GM23338 (cell line): ENCODE measurements around the gene FGFR2. TPM values are rescaled to one million over a fixed set of nuclear protein-coding genes. Genes with fewer than 3 reads are reported as not detected.

Experiments used
- ATAC-seq: fragments of 200-7000 bp; cut with Tn5 transposase; 3 replicates; pipeline ENCODE4 v1.9.1; 2020
- DNase-seq: peaks from one replicate; pipeline ENCODE4 v3.0.0-alpha.2; 2015; ENCODE audit warnings: low spot score
- H2AFZ ChIP-seq: fragments of 200-600 bp; sonication (generic); 2 replicates; pipeline ENCODE4 v1.8.0; 2016; ENCODE audit warnings: antibody characterized with exemption, mild to moderate bottlenecking, moderate library complexity
- H3F3A ChIP-seq: fragments of 200-600 bp; sonication (generic); replicated peaks from 2 replicates; pipeline ENCODE4 v1.8.0; 2017; ENCODE audit warnings: antibody characterized with exemption, mixed run types, low read depth
- H3K27ac ChIP-seq: fragments of 200-600 bp; sonication (generic); 2 replicates; pipeline ENCODE4 v1.6.1; 2016; ENCODE audit warnings: low read depth
- H3K27me3 ChIP-seq: fragments of 200-600 bp; sonication (generic); 2 replicates; pipeline ENCODE4 v1.8.0; 2016; ENCODE audit warnings: mild to moderate bottlenecking, mixed run types, moderate library complexity; ENCODE audit not compliant: insufficient read depth
- H3K36me3 ChIP-seq: fragments of 200-600 bp; sonication (generic); 2 replicates; pipeline ENCODE4 v1.8.0; 2016; ENCODE audit warnings: mild to moderate bottlenecking; ENCODE audit not compliant: insufficient read depth
- H3K4me1 ChIP-seq: fragments of 200-600 bp; sonication (generic); 2 replicates; pipeline ENCODE4 v1.8.0; 2016; ENCODE audit warnings: mild to moderate bottlenecking, moderate library complexity; ENCODE audit not compliant: insufficient read depth
- H3K4me2 ChIP-seq: fragments of 200-600 bp; sonication (generic); 2 replicates; pipeline ENCODE4 v1.7.1; 2017; ENCODE audit warnings: mixed run types
- H3K4me3 ChIP-seq: fragments of 200-600 bp; sonication (generic); 2 replicates; pipeline ENCODE4 v1.6.1; 2016; ENCODE audit warnings: mixed run types
- H3K79me2 ChIP-seq: fragments of 200-600 bp; sonication (generic); replicated peaks from 2 replicates; pipeline ENCODE4 v1.8.0; 2017; ENCODE audit warnings: mild to moderate bottlenecking; ENCODE audit not compliant: insufficient read depth
- H3K9me2 ChIP-seq: fragments of 200-600 bp; sonication (generic); 2 replicates; pipeline ENCODE4 v1.8.0; 2017; ENCODE audit not compliant: insufficient read depth
- H4K20me1 ChIP-seq: fragments of 200-600 bp; sonication (generic); replicated peaks from 2 replicates; pipeline ENCODE4 v1.8.0; 2017; ENCODE audit warnings: mild to moderate bottlenecking; ENCODE audit not compliant: insufficient read depth
- H3K27ac Mint-ChIP-seq: 2 replicates; pipeline ENCODE4 v1.8.0; 2020; ENCODE audit warnings: inconsistent platforms, mild to moderate bottlenecking, moderate library complexity, mixed read lengths
- H3K27me3 Mint-ChIP-seq: 3 replicates; pipeline ENCODE4 v1.8.0; 2022; ENCODE audit warnings: low read depth, mild to moderate bottlenecking, moderate library complexity, mixed read lengths, inconsistent platforms; ENCODE audit not compliant: insufficient read depth, poor library complexity
- H3K36me3 Mint-ChIP-seq: 3 replicates; pipeline ENCODE4 v1.8.0; 2021; ENCODE audit warnings: low read depth, mild to moderate bottlenecking, inconsistent platforms, moderate library complexity, mixed read lengths
- H3K4me1 Mint-ChIP-seq: 3 replicates; pipeline ENCODE4 v1.8.0; 2020; ENCODE audit warnings: mild to moderate bottlenecking, inconsistent platforms, mixed read lengths
- H3K4me3 Mint-ChIP-seq: 3 replicates; pipeline ENCODE4 v1.8.0; 2021; ENCODE audit warnings: moderate library complexity, mild to moderate bottlenecking, inconsistent platforms, mixed read lengths
- H3K9me3 Mint-ChIP-seq: 3 replicates; pipeline ENCODE4 v1.8.0; 2020; ENCODE audit warnings: moderate library complexity, mild to moderate bottlenecking, inconsistent platforms, mixed read lengths
- CREB1 ChIP-seq: fragments of 250-450 bp; sonication (Bioruptor Pico); IDR thresholded peaks from 2 replicates; pipeline ENCODE4 v1.5.0; 2020; ENCODE audit warnings: low read depth, mild to moderate bottlenecking, moderate library complexity
- ETS1 ChIP-seq: IDR thresholded peaks from 2 replicates; pipeline ENCODE4 v1.6.1; 2016; ENCODE audit warnings: antibody characterized with exemption
- EZH2phosphoT487 ChIP-seq: fragments of 200-600 bp; sonication (generic); IDR thresholded peaks from one replicate; pipeline ENCODE4 v1.8.1; 2018; ENCODE audit warnings: antibody characterized with exemption; ENCODE audit not compliant: unreplicated experiment
- JUNB ChIP-seq: IDR thresholded peaks from one replicate; pipeline ENCODE4 v1.6.1; 2016; ENCODE audit warnings: antibody characterized with exemption; ENCODE audit not compliant: unreplicated experiment
- POLR2AphosphoS5 ChIP-seq: IDR thresholded peaks from 2 replicates; pipeline ENCODE4 v1.6.1; 2016; ENCODE audit warnings: antibody characterized with exemption, low read depth
- REST ChIP-seq: IDR thresholded peaks from one replicate; pipeline ENCODE4 v1.6.1; 2018; ENCODE audit warnings: antibody characterized with exemption; ENCODE audit not compliant: unreplicated experiment
- ZNF462 ChIP-seq: fragments of 250-450 bp; sonication (Bioruptor Pico); IDR thresholded peaks from 2 replicates; pipeline ENCODE4 v1.5.0; 2020; ENCODE audit warnings: mild to moderate bottlenecking, moderate library complexity
- polyA plus RNA-seq: library from polyadenylated mRNA; unstranded; fragments of >200 nt; fragmentation: Nextera tagmentation; extraction: Ambion mirVana; gene quantifications from 2 replicates; pipeline ENCODE4 v1.2.1, GENCODE V29; 2016
- total RNA-seq: library from RNA; depleted of rRNA; stranded (reverse); fragments of >200 nt; shearing (Covaris generic); gene quantifications from 2 replicates; pipeline ENCODE4 v1.2.3, GENCODE V29; 2014

The FGFR2 gene
- total and polyA plus RNA-seq, 2 experiments from 2014 or later = 31.1 to 106 TPM

GRCh38 chr10:121478556-121478955 is 119.7 kb downstream of the FGFR2 start (continued):
- no peak for TF ChIP-seq ZNF462 (CRISPR knock-in tag)
- TF ChIP-seq POLR2AphosphoS5 = no peak
- TF ChIP-seq CREB1 (CRISPR knock-in tag) = no peak
- TF ChIP-seq ETS1 = no peak
- no peak for TF ChIP-seq EZH2phosphoT487

GRCh38 chr10:121469797-121470606 is 128.2 kb downstream of the FGFR2 start:
- Mint-ChIP-seq H3K27me3 (peaks cover 9% of the 10 kb centered on the region), H3K9me3 (no peaks in the 10 kb centered on the region; the same call in 2 of the 3 replicates), H3K36me3 (no peaks in the 10 kb centered on the region), H3K27ac (no peak overlapping the region), H3K4me3 (no peak overlapping the region), H3K4me1 (peaks cover 14% of the 10 kb centered on the region)
- Histone ChIP-seq H3K36me3 (no peaks in the 10 kb centered on the region), H3K27me3 (no peaks in the 10 kb centered on the region), H3K4me2 (no peak overlapping the region), H3K27ac (no peak overlapping the region), H2AFZ (peak overlapping the region; percentile 18; the same call in 1 of the 2 replicates), H3F3A (no peaks in the 10 kb centered on the region), H3K4me1 (no peaks in the 10 kb centered on the region), H3K79me2 (no peaks in the 10 kb centered on the region), H3K9me2 (no peaks in the 10 kb centered on the region; the same call in 1 of the 2 replicates), H3K4me3 (no peak overlapping the region), H4K20me1 (no peaks in the 10 kb centered on the region)
- no peak for DNase-seq
- TF ChIP-seq ETS1 = no peak
- TF ChIP-seq CREB1 (CRISPR knock-in tag) = no peak
- no peak for TF ChIP-seq JUNB
- no peak for TF ChIP-seq REST
- TF ChIP-seq EZH2phosphoT487 = no peak
- TF ChIP-seq POLR2AphosphoS5 = no peak
- ATAC-seq = no peak
